Uterus (tissue), 2 donors: ENCODE results near the gene RSAD1.
A peak's percentile ranks its signal among the peaks of the same experiment; 100 is the strongest.

Experiments used
- CTCF ChIP-seq, 4 experiments: fragments of 200-600 bp in 2 of 4; fragments of 450-650 bp in 2 of 4; sonication (generic) in 2 of 4; IDR thresholded peaks; one replicate each; pipeline ENCODE4 v1.5.1; 2016 to 2019; ENCODE audit warnings: antibody characterized with exemption in 4 of 4, mild to moderate bottlenecking in 2 of 4, moderate library complexity in 1 of 4
- POLR2A ChIP-seq, 2 donors: fragments of 450-650 bp; IDR thresholded peaks; one replicate each; pipeline ENCODE4 v1.6.1; 2016; ENCODE audit warnings: antibody characterized with exemption in 2 of 2, mild to moderate bottlenecking in 1 of 2, moderate library complexity in 1 of 2

GRCh38 chr17:50534222-50534978 is 55.7 kb downstream of the RSAD1 start:
- TF ChIP-seq CTCF (IDR thresholded peaks at IDR 0.05) (peak in 1 of 4 experiments; percentile 22), POLR2A (IDR thresholded peaks at IDR 0.05) (no peak)
